K562 (cell line): ENCODE data around the gene SPTAN1. TPM values are rescaled to one million over a fixed set of nuclear protein-coding genes. Genes with fewer than 3 reads are reported as not detected.
A peak's percentile ranks its signal among the peaks of the same experiment; 100 is the strongest.

Source experiments
- FOXA3 ChIP-seq, 2 experiments: fragments of 450-650 bp in 1 of 2; sonication (generic) in 1 of 2; formaldehyde crosslinking; IDR thresholded peaks in 1 of 2; conservative IDR thresholded peaks in 1 of 2; 2 replicates each; pipeline versions ENCODE4 v1.4.0 to v1.8.0; 2020 to 2022; ENCODE audit warnings: mild to moderate bottlenecking in 2 of 2, missing genetic modification reagents in 1 of 2
- GABPB2 ChIP-seq: fragments of 250-450 bp; sonication (Bioruptor Pico); conservative IDR thresholded peaks from 2 replicates; pipeline ENCODE4 v1.5.1; 2021; ENCODE audit warnings: mild to moderate bottlenecking
- GATAD2B ChIP-seq: fragments of 450-650 bp; IDR thresholded peaks from 2 replicates; pipeline ENCODE4 v1.6.1; 2017; ENCODE audit warnings: mild to moderate bottlenecking, borderline replicate concordance
- JUNB ChIP-seq: fragments of 450-650 bp; formaldehyde crosslinking; conservative IDR thresholded peaks from 2 replicates; pipeline ENCODE4 v1.4.0; 2020; ENCODE audit warnings: mild to moderate bottlenecking
- MAZ ChIP-seq, 2 experiments: fragments of 450-650 bp in 1 of 2; sonication (generic) in 1 of 2; formaldehyde crosslinking; IDR thresholded peaks in 1 of 2; conservative IDR thresholded peaks in 1 of 2; 2 replicates each; pipeline versions ENCODE4 v1.4.0 to v1.5.0; 2020; ENCODE audit warnings: mild to moderate bottlenecking in 1 of 2, missing genetic modification reagents in 1 of 2
- MCM2 ChIP-seq: fragments of 450-650 bp; IDR thresholded peaks from 2 replicates; pipeline ENCODE4 v1.6.1; 2017; ENCODE audit warnings: low read depth, mild to moderate bottlenecking
- MED1 ChIP-seq: sonication (generic); formaldehyde crosslinking; IDR thresholded peaks from 2 replicates; pipeline ENCODE4 v1.8.1; 2023; ENCODE audit warnings: missing genetic modification reagents, borderline replicate concordance
- NR1H2 ChIP-seq: sonication (generic); formaldehyde crosslinking; IDR thresholded peaks from 2 replicates; pipeline ENCODE4 v1.4.0; 2020; ENCODE audit warnings: mild to moderate bottlenecking, missing genetic modification reagents
- POLR2A ChIP-seq: fragments of 450-650 bp; conservative IDR thresholded peaks from 2 replicates; pipeline ENCODE4 v1.6.1; 2016
- PTTG1 ChIP-seq: fragments of 450-650 bp; IDR thresholded peaks from 2 replicates; pipeline ENCODE4 v1.6.1; 2016; ENCODE audit warnings: low read depth, mild to moderate bottlenecking, missing genetic modification characterization, missing compliant biosample characterization
- RB1 ChIP-seq: fragments of 450-650 bp; IDR thresholded peaks from 2 replicates; pipeline ENCODE4 v1.6.1; 2017; ENCODE audit warnings: low read depth, mild to moderate bottlenecking
- ZNF41 ChIP-seq: fragments of 250-450 bp; sonication (Bioruptor Pico); conservative IDR thresholded peaks from 2 replicates; pipeline ENCODE4 v1.4.0; 2020; ENCODE audit warnings: mild to moderate bottlenecking
- polyA plus RNA-seq, 8 experiments: library from polyadenylated mRNA; depleted of rRNA in 4 of 8; stranded (reverse) in 5 of 8; unstranded in 3 of 8; fragments of >200 nt; fragmentation: Nextera tagmentation in 2 of 8; fragmentation: Illumina TruSeq in 1 of 8; extraction: Ambion mirVana in 2 of 8; extraction: Trizol in 1 of 8; gene quantifications; 2 replicates each; pipeline versions ENCODE4 v1.2.1 to v1.2.3, GENCODE V29; 2011 to 2014; ENCODE audit warnings: inconsistent platforms in 1 of 8, missing spikeins in 1 of 8
- total RNA-seq, 7 experiments: library from RNA; depleted of rRNA in 6 of 7; stranded (reverse); fragments of >200 nt in 6 of 7; fragmentation: Illumina TruSeq in 2 of 7; extraction: Trizol in 2 of 7; gene quantifications; 2 replicates each; pipeline versions ENCODE4 v1.2.1 to v1.2.3, GENCODE V29; 2011 to 2021; ENCODE audit warnings: low replicate concordance in 1 of 7
- TF ChIP-seq, protein P1 (sequence below): fragments of 450-650 bp; IDR thresholded peaks from 2 replicates; pipeline ENCODE4 v1.6.1; 2017; ENCODE audit warnings: antibody characterized with exemption
- TF ChIP-seq, protein P2 (sequence below): IDR thresholded peaks from 2 replicates; pipeline ENCODE4 v1.6.1; 2012; ENCODE audit warnings: low read depth, low read length, improper control_type of control experiment, borderline replicate concordance
- TF ChIP-seq, protein P3 (sequence below): fragments of 250-450 bp; sonication (Bioruptor Pico); IDR thresholded peaks from 2 replicates; pipeline ENCODE4 v1.4.0; 2020; ENCODE audit warnings: mild to moderate bottlenecking, moderate library complexity
- TF ChIP-seq, protein P4 (sequence below): fragments of 200-800 bp; sonication (Bioruptor generic); IDR thresholded peaks from 2 replicates; pipeline ENCODE4 v1.6.1; 2016; ENCODE audit warnings: missing genetic modification characterization, missing compliant biosample characterization

SPTAN1 gene
- total and polyA plus RNA-seq, 9 of the 15 experiments (the other 6 are each of a cell fraction or from before 2014, with no cell fraction given), result 1.5 to 13.5 (median 6.8) TPM

DNA sequence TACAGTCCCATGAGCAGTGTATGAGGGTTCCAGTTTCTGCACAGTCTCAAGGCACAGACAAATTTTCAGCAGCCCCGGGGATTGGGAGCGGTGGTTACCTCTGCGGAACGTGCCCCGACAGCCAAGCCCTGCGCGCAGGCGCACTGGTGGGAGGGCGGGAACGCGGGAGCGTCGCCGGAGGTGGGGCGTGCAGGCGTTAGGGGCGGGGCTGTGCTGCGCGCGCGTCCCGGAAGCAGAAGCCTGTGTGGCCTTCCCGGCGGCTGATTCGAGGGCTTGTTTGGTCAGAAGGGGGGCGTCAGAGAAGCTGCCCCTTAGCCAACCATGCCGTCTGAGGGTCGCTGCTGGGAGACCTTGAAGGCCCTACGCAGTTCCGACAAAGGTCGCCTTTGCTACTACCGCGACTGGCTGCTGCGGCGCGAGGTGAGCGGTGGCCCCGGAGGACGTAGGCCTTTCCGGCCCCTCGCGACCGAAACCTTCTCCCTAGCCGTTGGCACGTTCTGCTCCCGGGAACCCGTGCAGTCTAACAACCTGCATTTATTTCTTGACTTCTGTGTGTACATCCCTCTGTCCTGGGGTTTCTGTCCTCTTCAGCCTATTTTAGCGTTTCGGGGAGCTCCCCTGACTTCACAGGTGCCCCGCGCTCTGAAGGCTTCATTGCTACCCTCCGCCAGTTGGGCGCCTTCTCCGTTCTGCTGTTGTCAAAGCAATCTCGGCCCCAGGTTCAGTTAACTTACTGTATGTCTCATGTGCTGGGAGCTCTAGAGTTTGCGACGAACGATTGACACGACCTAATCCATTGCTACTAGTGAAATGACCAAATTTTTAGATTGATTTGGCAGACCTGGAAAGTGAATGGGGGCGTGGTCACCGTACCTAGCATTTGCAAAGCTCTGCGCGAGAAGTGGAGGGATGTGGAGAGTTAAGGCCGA is 47.6 kb upstream of the SPTAN1 start, which contains the start of gene GLE1 (continued):
- TF ChIP-seq MAZ (CRISPR knock-in tag; conservative IDR thresholded peaks at IDR 0.05 in 1 of 2, IDR thresholded peaks at IDR 0.05 in 1 of 2) (peak; percentile 67 to 81; a peak in 3 of 4 replicates), GABPB2 (no peak), FOXA3 (CRISPR knock-in tag; conservative IDR thresholded peaks at IDR 0.05 in 1 of 2, IDR thresholded peaks at IDR 0.05 in 1 of 2) (peak in 1 of 2 experiments; percentile 32; a peak in 1 of 4 replicates), MED1 (no peak), NR1H2 (no peak), GATAD2B (no peak), MCM2 (no peak), JUNB (CRISPR knock-in tag) (no peak), RB1 (peak; percentile 79; the same call in 1 of the 2 replicates), ZNF41 (CRISPR knock-in tag) (no peak), PTTG1 (tag) (no peak), POLR2A (peak; percentile 90)
- TF ChIP-seq, protein P1, sequence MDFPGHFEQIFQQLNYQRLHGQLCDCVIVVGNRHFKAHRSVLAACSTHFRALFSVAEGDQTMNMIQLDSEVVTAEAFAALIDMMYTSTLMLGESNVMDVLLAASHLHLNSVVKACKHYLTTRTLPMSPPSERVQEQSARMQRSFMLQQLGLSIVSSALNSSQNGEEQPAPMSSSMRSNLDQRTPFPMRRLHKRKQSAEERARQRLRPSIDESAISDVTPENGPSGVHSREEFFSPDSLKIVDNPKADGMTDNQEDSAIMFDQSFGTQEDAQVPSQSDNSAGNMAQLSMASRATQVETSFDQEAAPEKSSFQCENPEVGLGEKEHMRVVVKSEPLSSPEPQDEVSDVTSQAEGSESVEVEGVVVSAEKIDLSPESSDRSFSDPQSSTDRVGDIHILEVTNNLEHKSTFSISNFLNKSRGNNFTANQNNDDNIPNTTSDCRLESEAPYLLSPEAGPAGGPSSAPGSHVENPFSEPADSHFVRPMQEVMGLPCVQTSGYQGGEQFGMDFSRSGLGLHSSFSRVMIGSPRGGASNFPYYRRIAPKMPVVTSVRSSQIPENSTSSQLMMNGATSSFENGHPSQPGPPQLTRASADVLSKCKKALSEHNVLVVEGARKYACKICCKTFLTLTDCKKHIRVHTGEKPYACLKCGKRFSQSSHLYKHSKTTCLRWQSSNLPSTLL, result no peak
- TF ChIP-seq, protein P2, sequence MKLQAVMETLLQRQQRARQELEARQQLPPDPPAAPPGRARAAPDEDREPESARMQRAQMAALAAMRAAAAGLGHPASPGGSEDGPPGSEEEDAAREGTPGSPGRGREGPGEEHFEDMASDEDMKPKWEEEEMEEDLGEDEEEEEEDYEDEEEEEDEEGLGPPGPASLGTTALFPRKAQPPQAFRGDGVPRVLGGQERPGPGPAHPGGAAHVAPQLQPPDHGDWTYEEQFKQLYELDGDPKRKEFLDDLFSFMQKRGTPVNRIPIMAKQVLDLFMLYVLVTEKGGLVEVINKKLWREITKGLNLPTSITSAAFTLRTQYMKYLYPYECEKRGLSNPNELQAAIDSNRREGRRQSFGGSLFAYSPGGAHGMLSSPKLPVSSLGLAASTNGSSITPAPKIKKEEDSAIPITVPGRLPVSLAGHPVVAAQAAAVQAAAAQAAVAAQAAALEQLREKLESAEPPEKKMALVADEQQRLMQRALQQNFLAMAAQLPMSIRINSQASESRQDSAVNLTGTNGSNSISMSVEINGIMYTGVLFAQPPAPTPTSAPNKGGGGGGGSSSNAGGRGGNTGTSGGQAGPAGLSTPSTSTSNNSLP, result no peak
- TF ChIP-seq, protein P3, sequence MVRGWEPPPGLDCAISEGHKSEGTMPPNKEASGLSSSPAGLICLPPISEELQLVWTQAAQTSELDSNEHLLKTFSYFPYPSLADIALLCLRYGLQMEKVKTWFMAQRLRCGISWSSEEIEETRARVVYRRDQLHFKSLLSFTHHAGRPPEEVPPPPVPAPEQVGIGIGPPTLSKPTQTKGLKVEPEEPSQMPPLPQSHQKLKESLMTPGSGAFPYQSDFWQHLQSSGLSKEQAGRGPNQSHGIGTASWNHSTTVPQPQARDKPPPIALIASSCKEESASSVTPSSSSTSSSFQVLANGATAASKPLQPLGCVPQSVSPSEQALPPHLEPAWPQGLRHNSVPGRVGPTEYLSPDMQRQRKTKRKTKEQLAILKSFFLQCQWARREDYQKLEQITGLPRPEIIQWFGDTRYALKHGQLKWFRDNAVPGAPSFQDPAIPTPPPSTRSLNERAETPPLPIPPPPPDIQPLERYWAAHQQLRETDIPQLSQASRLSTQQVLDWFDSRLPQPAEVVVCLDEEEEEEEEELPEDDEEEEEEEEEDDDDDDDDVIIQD (CRISPR knock-in tag), result peak; percentile 18; the same call in 1 of the 2 replicates
- TF ChIP-seq, protein P4, sequence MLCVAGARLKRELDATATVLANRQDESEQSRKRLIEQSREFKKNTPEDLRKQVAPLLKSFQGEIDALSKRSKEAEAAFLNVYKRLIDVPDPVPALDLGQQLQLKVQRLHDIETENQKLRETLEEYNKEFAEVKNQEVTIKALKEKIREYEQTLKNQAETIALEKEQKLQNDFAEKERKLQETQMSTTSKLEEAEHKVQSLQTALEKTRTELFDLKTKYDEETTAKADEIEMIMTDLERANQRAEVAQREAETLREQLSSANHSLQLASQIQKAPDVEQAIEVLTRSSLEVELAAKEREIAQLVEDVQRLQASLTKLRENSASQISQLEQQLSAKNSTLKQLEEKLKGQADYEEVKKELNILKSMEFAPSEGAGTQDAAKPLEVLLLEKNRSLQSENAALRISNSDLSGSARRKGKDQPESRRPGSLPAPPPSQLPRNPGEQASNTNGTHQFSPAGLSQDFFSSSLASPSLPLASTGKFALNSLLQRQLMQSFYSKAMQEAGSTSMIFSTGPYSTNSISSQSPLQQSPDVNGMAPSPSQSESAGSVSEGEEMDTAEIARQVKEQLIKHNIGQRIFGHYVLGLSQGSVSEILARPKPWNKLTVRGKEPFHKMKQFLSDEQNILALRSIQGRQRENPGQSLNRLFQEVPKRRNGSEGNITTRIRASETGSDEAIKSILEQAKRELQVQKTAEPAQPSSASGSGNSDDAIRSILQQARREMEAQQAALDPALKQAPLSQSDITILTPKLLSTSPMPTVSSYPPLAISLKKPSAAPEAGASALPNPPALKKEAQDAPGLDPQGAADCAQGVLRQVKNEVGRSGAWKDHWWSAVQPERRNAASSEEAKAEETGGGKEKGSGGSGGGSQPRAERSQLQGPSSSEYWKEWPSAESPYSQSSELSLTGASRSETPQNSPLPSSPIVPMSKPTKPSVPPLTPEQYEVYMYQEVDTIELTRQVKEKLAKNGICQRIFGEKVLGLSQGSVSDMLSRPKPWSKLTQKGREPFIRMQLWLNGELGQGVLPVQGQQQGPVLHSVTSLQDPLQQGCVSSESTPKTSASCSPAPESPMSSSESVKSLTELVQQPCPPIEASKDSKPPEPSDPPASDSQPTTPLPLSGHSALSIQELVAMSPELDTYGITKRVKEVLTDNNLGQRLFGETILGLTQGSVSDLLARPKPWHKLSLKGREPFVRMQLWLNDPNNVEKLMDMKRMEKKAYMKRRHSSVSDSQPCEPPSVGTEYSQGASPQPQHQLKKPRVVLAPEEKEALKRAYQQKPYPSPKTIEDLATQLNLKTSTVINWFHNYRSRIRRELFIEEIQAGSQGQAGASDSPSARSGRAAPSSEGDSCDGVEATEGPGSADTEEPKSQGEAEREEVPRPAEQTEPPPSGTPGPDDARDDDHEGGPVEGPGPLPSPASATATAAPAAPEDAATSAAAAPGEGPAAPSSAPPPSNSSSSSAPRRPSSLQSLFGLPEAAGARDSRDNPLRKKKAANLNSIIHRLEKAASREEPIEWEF, result no peak
